IMR-90 (cell line): Measurements from ENCODE around the gene SRMS. TPM values are rescaled to one million over a fixed set of nuclear protein-coding genes. Genes with fewer than 3 reads are reported as not detected.

Experiments
- ATAC-seq: fragments of 200-7000 bp; cut with Tn5 transposase; 2 replicates; pipeline ENCODE4 v1.9.1; 2020; ENCODE audit warnings: low read depth, mild to moderate bottlenecking, moderate library complexity
- BruUV-seq: library from RNA; stranded (reverse); fragments of 400-500 nt; replicated peaks from 2 replicates; lab custom pipeline; 2021; lab: Mats Ljungman, UMichigan
- CTCF ChIA-PET: fragments of 300-600 bp; formaldehyde crosslinking; extraction: SDS; loops from one replicate; lab custom pipeline; 2021; ENCODE audit warnings: antibody characterized with exemption; lab: Yijun Ruan, JAX
- POLR2A ChIA-PET: fragments of 300-600 bp; sonication (Branson Sonifier 250); formaldehyde crosslinking; loops from one replicate; lab custom pipeline; 2022; ENCODE audit warnings: antibody characterized with exemption; ENCODE audit not compliant: unreplicated experiment; lab: Charles Lee
- DNase-seq: peaks from one replicate; pipeline ENCODE4 v3.0.0; 2013
- H2AFZ ChIP-seq: replicated peaks from 2 replicates; pipeline ENCODE3; 2013; ENCODE audit warnings: low read length, mild to moderate bottlenecking; ENCODE audit not compliant: poor library complexity
- H2AK5ac ChIP-seq: 2 replicates; pipeline ENCODE4 v1.6.1; 2013; ENCODE audit warnings: low read depth, low read length, inconsistent platforms
- H2AK9ac ChIP-seq: replicated peaks from 2 replicates; pipeline ENCODE3; 2013; ENCODE audit warnings: mild to moderate bottlenecking, low read depth, low read length, moderate library complexity; ENCODE audit not compliant: poor library complexity
- H2BK120ac ChIP-seq: 2 replicates; pipeline ENCODE4 v1.6.1; 2013; ENCODE audit warnings: low read depth, low read length, inconsistent platforms
- H2BK15ac ChIP-seq: 3 replicates; pipeline ENCODE4 v1.6.1; 2013; ENCODE audit warnings: low read depth, low read length, inconsistent platforms
- H2BK20ac ChIP-seq: 2 replicates; pipeline ENCODE4 v1.6.1; 2013; ENCODE audit warnings: low read depth, mild to moderate bottlenecking, inconsistent platforms, low read length, moderate library complexity
- H2BK5ac ChIP-seq: 2 replicates; pipeline ENCODE4 v1.6.1; 2013; ENCODE audit warnings: mild to moderate bottlenecking, low read depth, low read length, inconsistent platforms; ENCODE audit not compliant: poor library complexity, severe bottlenecking
- H3K14ac ChIP-seq: replicated peaks from 2 replicates; pipeline ENCODE4 v1.6.1; 2013; ENCODE audit warnings: low read depth, low read length, inconsistent platforms
- H3K18ac ChIP-seq: 2 replicates; pipeline ENCODE4 v1.6.1; 2013; ENCODE audit warnings: low read depth, low read length, control low read depth
- H3K23ac ChIP-seq: 2 replicates; pipeline ENCODE4 v1.6.1; 2013; ENCODE audit warnings: low read depth, low read length, inconsistent platforms
- H3K27ac ChIP-seq: 2 replicates; pipeline ENCODE4 v1.5.1; 2013; ENCODE audit warnings: mild to moderate bottlenecking, control low read depth, low read length; ENCODE audit not compliant: insufficient read depth
- H3K27me3 ChIP-seq: 2 replicates; pipeline ENCODE4 v1.6.1; 2013; ENCODE audit warnings: low read length; ENCODE audit not compliant: control insufficient read depth, insufficient read depth
- H3K36me3 ChIP-seq: 2 replicates; pipeline ENCODE4 v1.6.1; 2013; ENCODE audit warnings: low read length, mixed read lengths; ENCODE audit not compliant: control insufficient read depth, insufficient read depth
- H3K4ac ChIP-seq: 2 replicates; pipeline ENCODE4 v1.6.1; 2013; ENCODE audit warnings: low read depth, low read length, inconsistent platforms
- H3K4me1 ChIP-seq: 2 replicates; pipeline ENCODE4 v1.6.1; 2013; ENCODE audit warnings: low read length, mixed read lengths; ENCODE audit not compliant: control insufficient read depth, insufficient read depth
- H3K4me2 ChIP-seq: 2 replicates; pipeline ENCODE4 v1.6.1; 2013; ENCODE audit warnings: low read depth, mild to moderate bottlenecking, control low read depth, low read length, moderate library complexity
- H3K4me3 ChIP-seq: 2 replicates; pipeline ENCODE4 v1.5.1; 2013; ENCODE audit warnings: low read depth, mild to moderate bottlenecking, control low read depth, low read length, moderate library complexity; ENCODE audit not compliant: insufficient read depth
- H3K56ac ChIP-seq: 2 replicates; pipeline ENCODE4 v1.6.1; 2013; ENCODE audit warnings: low read length, inconsistent platforms; ENCODE audit not compliant: insufficient read depth; ENCODE audit errors: extremely low read depth
- H3K79me1 ChIP-seq, 2 experiments: 2 replicates each; pipeline ENCODE4 v1.6.1; 2013; ENCODE audit warnings: low read length in 2 of 2, inconsistent platforms in 1 of 2, low read depth in 1 of 2
- H3K9ac ChIP-seq: 2 replicates; pipeline ENCODE4 v1.6.1; 2013; ENCODE audit warnings: low read depth, low read length, control low read depth
- H3K9me1 ChIP-seq: 2 replicates; pipeline ENCODE4 v1.6.1; 2013; ENCODE audit warnings: low read length, inconsistent platforms; ENCODE audit not compliant: insufficient read depth
- H3K9me3 ChIP-seq: 2 replicates; pipeline ENCODE4 v1.6.1; 2013; ENCODE audit warnings: low read length; ENCODE audit not compliant: control insufficient read depth, insufficient read depth
- H4K20me1 ChIP-seq: 2 replicates; pipeline ENCODE4 v1.6.1; 2013; ENCODE audit warnings: low read length, inconsistent platforms; ENCODE audit not compliant: insufficient read depth
- H4K5ac ChIP-seq: 2 replicates; pipeline ENCODE4 v1.6.1; 2013; ENCODE audit warnings: mild to moderate bottlenecking, low read depth, low read length, control low read depth
- H4K8ac ChIP-seq, 2 experiments: 2 replicates each; pipeline ENCODE4 v1.6.1; 2013; ENCODE audit warnings: low read depth in 2 of 2, low read length in 2 of 2, control low read depth in 1 of 2, inconsistent platforms in 1 of 2
- H4K91ac ChIP-seq: 2 replicates; pipeline ENCODE4 v1.6.1; 2013; ENCODE audit warnings: low read depth, low read length, inconsistent platforms; ENCODE audit not compliant: insufficient read depth
- CHD1 ChIP-seq: IDR thresholded peaks from 2 replicates; pipeline ENCODE4 v1.6.1; 2012; ENCODE audit warnings: low read depth, low read length, improper control_type of control experiment
- CTCF ChIP-seq: conservative IDR thresholded peaks from 2 replicates; pipeline ENCODE4 v1.5.1; 2012; ENCODE audit warnings: mild to moderate bottlenecking, low read depth, low read length, improper control_type of control experiment
- NFE2L2 ChIP-seq: fragments of 150-350 bp; IDR thresholded peaks from 2 replicates; pipeline ENCODE4 v1.6.1; 2016; ENCODE audit warnings: low read depth, mild to moderate bottlenecking, low read length
- WGBS, 2 experiments: methylation state at CpG; one replicate each; pipeline versions ENCODE4 v1.1.5 to v1.1.7; 2013; ENCODE audit warnings: missing lambda C conversion rate in 2 of 2; ENCODE audit not compliant: insufficient read length in 1 of 2; ENCODE audit errors: extremely low coverage in 2 of 2; 5-methylcytosine and 5-hydroxymethylcytosine counted together
- dilution Hi-C: fragments of 300-500 bp; cut with HindIII; formaldehyde crosslinking; loops from one replicate; pipeline ENCODE4 v1.14.3; 2018; ENCODE audit warnings: low sequenced_read_pairs; ENCODE audit not compliant: unreplicated experiment
- in situ Hi-C: fragments of 300-500 bp; cut with MboI; formaldehyde crosslinking; loops from 3 replicates; pipeline ENCODE4 v1.14.3; 2019; ENCODE audit warnings: low sequenced_read_pairs, inconsistent platforms, mixed read lengths
- intact Hi-C: fragments of 100-400 bp; cut with micrococcal nuclease; formaldehyde crosslinking; loops from 2 replicates; pipeline ENCODE4 v1.10.0; 2022
- polyA plus RNA-seq, 3 experiments: library from polyadenylated mRNA; depleted of rRNA; stranded (reverse); fragments of >200 nt; gene quantifications; 2 replicates each; pipeline ENCODE4 v1.2.3, GENCODE V29; 2012; ENCODE audit warnings: low replicate concordance in 1 of 3
- total RNA-seq: library from RNA; depleted of rRNA; stranded (reverse); fragments of >200 nt; gene quantifications from 2 replicates; pipeline ENCODE4 v1.2.3, GENCODE V29; 2012

SRMS gene
- total and polyA plus RNA-seq, 2 of the 4 experiments (the other 2 are of a cell fraction), result not detected

DNA sequence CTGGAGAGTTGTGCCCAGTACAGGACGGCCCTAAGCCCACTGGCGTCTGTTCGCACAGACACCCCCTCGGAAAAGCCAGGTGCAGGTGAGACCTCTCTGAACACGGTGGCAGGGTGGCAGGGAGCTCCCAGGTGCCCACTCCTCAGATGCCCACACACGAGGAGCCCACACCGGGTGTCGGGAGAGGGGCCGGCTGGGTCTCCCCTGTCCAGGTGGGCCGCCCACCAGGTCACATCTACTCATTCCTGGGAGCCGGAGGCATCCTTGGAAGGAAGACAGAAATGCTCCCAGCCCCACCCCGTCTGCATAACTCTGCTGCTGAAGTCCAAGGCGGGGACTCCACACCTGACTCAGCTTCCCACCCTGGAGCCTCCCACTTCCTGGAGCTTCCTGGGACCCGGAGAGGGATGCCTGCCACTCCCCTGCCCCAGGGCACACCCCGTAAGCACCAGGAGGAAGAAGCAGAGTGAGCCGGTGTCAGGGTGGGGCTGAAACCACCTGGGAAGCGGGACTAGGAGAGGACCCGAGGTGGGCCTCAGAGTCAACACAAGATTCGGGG, 2.5 kb downstream of the SRMS start:
- no peak overlapping the region for H4K8ac ChIP-seq
- H3K79me1 ChIP-seq, result no peaks in the 10 kb centered on the region
- ATAC-seq (no peak), DNase-seq (no peak)
- peaks cover 3% of the 10 kb centered on the region; the same call in 1 of the 2 replicates for H3K4me1 ChIP-seq
- H3K27ac ChIP-seq, result no peak overlapping the region
- ChIA-PET POLR2A (no interaction called here), CTCF (no interaction called here)
- no TSS peak for BruUV-seq
- H2BK15ac ChIP-seq, result no peak overlapping the region
- no peak overlapping the region for H2AK5ac ChIP-seq
- TF ChIP-seq CHD1, result no peak
- no peak for TF ChIP-seq CTCF
- no peak for TF ChIP-seq NFE2L2
- no peaks in the 10 kb centered on the region for H3K9me1 ChIP-seq
- H3K9ac ChIP-seq, result no peak overlapping the region
- no peak overlapping the region for H4K91ac ChIP-seq
- 60% methylated on average over 2 of the region's 19 CpGs; no CpG with 5 or more reads in 1 of the 2 experiments for WGBS, 2 experiments
- no peak overlapping the region for H3K4me3 ChIP-seq
- no peaks in the 10 kb centered on the region for H3K36me3 ChIP-seq
- peaks cover 38% of the 10 kb centered on the region for H3K27me3 ChIP-seq
- H3K9me3 ChIP-seq, result no peaks in the 10 kb centered on the region
- no peak overlapping the region for H2BK5ac ChIP-seq
- no peak overlapping the region for H3K14ac ChIP-seq
- no peak overlapping the region for H3K18ac ChIP-seq
- no peak overlapping the region for H2BK120ac ChIP-seq
- H3K56ac ChIP-seq, result no peak overlapping the region
- H3K23ac ChIP-seq, result no peak overlapping the region
- intact Hi-C loops (no loop called here), in situ Hi-C loops (no loop called here), dilution Hi-C loops (no loop called here)
- no peak overlapping the region for H3K4ac ChIP-seq
- H4K5ac ChIP-seq, result no peak overlapping the region
- H2AK9ac ChIP-seq, result no peak overlapping the region
- H2BK20ac ChIP-seq, result no peak overlapping the region
- H4K20me1 ChIP-seq, result no peaks in the 10 kb centered on the region
- no peak overlapping the region for H3K4me2 ChIP-seq
- no peak overlapping the region for H2AFZ ChIP-seq
